ENCODE results near the gene PIM2.

DNA sequence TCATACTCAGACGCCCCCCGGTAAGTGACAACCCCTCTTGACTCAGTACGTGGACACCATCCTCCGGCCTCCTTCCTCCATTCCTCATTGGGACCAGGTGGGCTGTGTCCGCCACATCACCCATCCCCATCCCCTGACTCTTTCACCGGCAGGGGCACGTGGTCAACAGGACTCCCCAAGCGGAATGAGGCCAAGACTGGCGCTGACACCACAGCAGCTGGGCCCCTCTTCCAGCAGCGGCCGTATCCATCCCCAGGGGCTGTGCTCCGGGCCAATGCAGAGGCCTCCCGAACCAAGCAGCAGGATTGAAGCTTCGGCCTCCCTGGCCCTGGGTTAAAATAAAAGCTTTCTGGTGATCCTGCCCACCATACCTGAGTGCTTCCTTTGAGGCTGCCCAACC, 16.0 kb downstream of the PIM2 start:
- TF ChIP-seq TARDBP (IDR thresholded peaks at IDR 0.05): no peak
- TF ChIP-seq ELF4 (IDR thresholded peaks at IDR 0.05): no peak
- TF ChIP-seq FOXM1 (IDR thresholded peaks at IDR 0.05; ENCODE audit: borderline replicate concordance): no peak
- TF ChIP-seq SUZ12 (IDR thresholded peaks at IDR 0.05): no peak
- no peak for TF ChIP-seq SP1 (IDR thresholded peaks at IDR 0.05)
